Pancreas (tissue), 10 donors: ENCODE data around the gene CCDC185. TPM values are rescaled to one million over a fixed set of nuclear protein-coding genes. Genes with fewer than 3 reads are reported as not detected.

Experiments used
- ATAC-seq, 4 donors: fragments of 200-7000 bp; cut with Tn5 transposase; one replicate each; pipeline versions ENCODE4 v1.8.0 to v1.9.1; 2020; ENCODE audit warnings: mild to moderate bottlenecking in 4 of 4, moderate library complexity in 4 of 4
- DNase-seq, 6 donors: peaks; one replicate each; pipeline ENCODE4 v3.0.0-alpha.2; 2020
- FAIRE-seq: peaks from 2 replicates; lab custom pipeline; 2012; peaks lifted over from hg19 to GRCh38; lab: Jason Lieb, UNC
- H3K27ac ChIP-seq, 4 donors: fragments of 200-600 bp; sonication (generic); 1 replicate in 3 of 4; 2 replicates in 1 of 4; pipeline versions ENCODE4 v1.5.0 to v1.8.0; 2020
- H3K27me3 ChIP-seq, 4 donors: fragments of 200-600 bp; one replicate each; pipeline ENCODE4 v1.8.0; 2021
- H3K36me3 ChIP-seq, 3 donors: fragments of 200-600 bp; sonication (generic) in 1 of 3; one replicate each; pipeline versions ENCODE4 v1.5.0 to v1.8.0; 2020 to 2021
- H3K4me1 ChIP-seq, 3 donors: fragments of 200-600 bp; one replicate each; pipeline ENCODE4 v1.8.0; 2021
- H3K4me3 ChIP-seq, 4 donors: fragments of 200-600 bp; sonication (generic) in 2 of 4; one replicate each; pipeline versions ENCODE4 v1.5.0 to v1.8.0; 2020 to 2021
- H3K9me3 ChIP-seq, 4 donors: fragments of 200-600 bp; one replicate each; pipeline ENCODE4 v1.8.0; 2021
- WGBS, 2 donors: extraction: QIAGEN DNeasy Blood & Tissue Kit; methylation state at CpG; one replicate each; pipeline ENCODE4 v1.1.7; 2013; 5-methylcytosine and 5-hydroxymethylcytosine counted together
- intact Hi-C, 3 donors: fragments of 100-400 bp; cut with DNase I; formaldehyde crosslinking; loops; one replicate each; pipeline versions ENCODE4 v1.11.1 to v1.14.2; 2022
- polyA plus RNA-seq, 2 donors: library from polyadenylated mRNA; stranded (reverse); fragments of 200-250 nt; gene quantifications; one replicate each; pipeline ENCODE4 v1.2.3, GENCODE V29; 2013
- total RNA-seq, 6 donors: library from RNA; stranded (reverse); fragmentation: NEBNext Ultra II Directional in 4 of 6; extraction: Animal tissue kit (Norgen Biotek cat#: 25700) in 4 of 6; gene quantifications; one replicate each; pipeline versions ENCODE4 v1.2.1 to v1.2.4, GENCODE V29; 2021 to 2023
- TF ChIP-seq, protein P1 (sequence below), 4 donors: fragments of 200-600 bp; sonication (generic) in 3 of 4; IDR thresholded peaks; one replicate each; pipeline versions ENCODE4 v1.5.0 to v1.8.0; 2021; ENCODE audit warnings: antibody characterized with exemption in 4 of 4
- donor health status: healthy with polysubstance abuse.
- donor health status: DM: no; HTN: no; CAD: no; lungs with moderate emphysema.
- donor health status: DM: no; HTN: no; CAD: no.
- donor health status: control.
- donor health status: control.
- donor health status: Bipolar disorder and iron deficiency.
- donor health status: DM: yes; HTN: yes; CAD: no.
- donor health status: DM: no; HTN: no; CAD: no.
- donor health status: DM: no; HTN: no; CAD: no.
- donor health status: DM: yes; HTN: yes; CAD: no.

CCDC185 gene
- total and polyA plus RNA-seq, 8 donors: not detected

DNA sequence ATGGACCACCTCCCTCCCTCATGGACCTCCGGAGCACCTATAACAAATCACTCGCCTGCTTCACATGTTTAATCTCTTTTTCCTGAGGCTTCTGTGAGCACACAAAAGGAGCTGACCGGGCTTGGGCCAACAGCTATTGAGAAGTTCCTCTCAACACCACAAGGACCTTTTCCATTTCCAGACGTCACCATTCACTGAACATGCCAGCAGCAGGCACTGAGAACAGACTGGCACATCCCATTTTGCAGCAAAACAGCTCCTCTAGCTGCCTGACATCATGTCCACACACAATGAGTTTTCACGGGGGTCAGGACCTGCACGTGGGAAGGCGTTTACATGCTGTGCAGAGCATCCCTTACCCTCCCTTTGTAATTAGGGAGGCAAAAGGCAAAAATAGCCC lies 40.3 kb upstream of the CCDC185 start:
- Histone ChIP-seq H3K27ac (no peak overlapping the region), H3K4me3 (no peak overlapping the region), H3K4me1 (no peaks in the 10 kb centered on the region), H3K36me3 (no peaks in the 10 kb centered on the region), H3K27me3 (no peaks in the 10 kb centered on the region), H3K9me3 (no peaks in the 10 kb centered on the region)
- WGBS, 2 donors: 70 to 72% methylated on average over 7 of the region's 7 CpGs
- TF ChIP-seq, protein P1, sequence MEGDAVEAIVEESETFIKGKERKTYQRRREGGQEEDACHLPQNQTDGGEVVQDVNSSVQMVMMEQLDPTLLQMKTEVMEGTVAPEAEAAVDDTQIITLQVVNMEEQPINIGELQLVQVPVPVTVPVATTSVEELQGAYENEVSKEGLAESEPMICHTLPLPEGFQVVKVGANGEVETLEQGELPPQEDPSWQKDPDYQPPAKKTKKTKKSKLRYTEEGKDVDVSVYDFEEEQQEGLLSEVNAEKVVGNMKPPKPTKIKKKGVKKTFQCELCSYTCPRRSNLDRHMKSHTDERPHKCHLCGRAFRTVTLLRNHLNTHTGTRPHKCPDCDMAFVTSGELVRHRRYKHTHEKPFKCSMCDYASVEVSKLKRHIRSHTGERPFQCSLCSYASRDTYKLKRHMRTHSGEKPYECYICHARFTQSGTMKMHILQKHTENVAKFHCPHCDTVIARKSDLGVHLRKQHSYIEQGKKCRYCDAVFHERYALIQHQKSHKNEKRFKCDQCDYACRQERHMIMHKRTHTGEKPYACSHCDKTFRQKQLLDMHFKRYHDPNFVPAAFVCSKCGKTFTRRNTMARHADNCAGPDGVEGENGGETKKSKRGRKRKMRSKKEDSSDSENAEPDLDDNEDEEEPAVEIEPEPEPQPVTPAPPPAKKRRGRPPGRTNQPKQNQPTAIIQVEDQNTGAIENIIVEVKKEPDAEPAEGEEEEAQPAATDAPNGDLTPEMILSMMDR (IDR thresholded peaks at IDR 0.05): no peak
- intact Hi-C loops: no loop called here
- no peak for DNase-seq
- FAIRE-seq: no peak
- no peak for ATAC-seq

GRCh38 chr1:223353939-223354338 lies 39.3 kb upstream of the CCDC185 start:
- TF ChIP-seq, protein P1 (IDR thresholded peaks at IDR 0.05): no peak
- 60 to 69% methylated on average over 6 of the region's 6 CpGs for WGBS, 2 donors
- Histone ChIP-seq H3K27me3 (no peaks in the 10 kb centered on the region), H3K27ac (no peak overlapping the region), H3K36me3 (no peaks in the 10 kb centered on the region), H3K9me3 (no peaks in the 10 kb centered on the region), H3K4me1 (no peaks in the 10 kb centered on the region), H3K4me3 (no peak overlapping the region)
- FAIRE-seq: no peak
- no peak for ATAC-seq
- intact Hi-C loops: no loop called here
- no peak for DNase-seq

GRCh38 chr1:223355699-223356098 lies 37.5 kb upstream of the CCDC185 start:
- H3K36me3 ChIP-seq: no peaks in the 10 kb centered on the region
- H3K27ac ChIP-seq: no peak overlapping the region
- no peak for FAIRE-seq
- H3K9me3 ChIP-seq: no peaks in the 10 kb centered on the region
- TF ChIP-seq, protein P1 (IDR thresholded peaks at IDR 0.05): no peak
- 81 to 89% methylated on average over 2 of the region's 2 CpGs for WGBS, 2 donors
- H3K27me3 ChIP-seq: no peaks in the 10 kb centered on the region
- no peak overlapping the region for H3K4me3 ChIP-seq
- no peak for ATAC-seq
- intact Hi-C loops: no loop called here
- no peak for DNase-seq
- no peaks in the 10 kb centered on the region for H3K4me1 ChIP-seq

GRCh38 chr1:223358826-223359225 lies 34.4 kb upstream of the CCDC185 start:
- TF ChIP-seq, protein P1 (IDR thresholded peaks at IDR 0.05): no peak
- WGBS, 2 donors: 86 to 90% methylated on average over 3 of the region's 3 CpGs
- ATAC-seq (no peak), DNase-seq (no peak), FAIRE-seq (no peak)
- no peaks in the 10 kb centered on the region for H3K27me3 ChIP-seq
- H3K4me1 ChIP-seq: no peaks in the 10 kb centered on the region
- no peaks in the 10 kb centered on the region for H3K36me3 ChIP-seq
- intact Hi-C loops: no loop called here
- no peak overlapping the region for H3K4me3 ChIP-seq
- no peak overlapping the region for H3K27ac ChIP-seq
- H3K9me3 ChIP-seq: no peaks in the 10 kb centered on the region

DNA sequence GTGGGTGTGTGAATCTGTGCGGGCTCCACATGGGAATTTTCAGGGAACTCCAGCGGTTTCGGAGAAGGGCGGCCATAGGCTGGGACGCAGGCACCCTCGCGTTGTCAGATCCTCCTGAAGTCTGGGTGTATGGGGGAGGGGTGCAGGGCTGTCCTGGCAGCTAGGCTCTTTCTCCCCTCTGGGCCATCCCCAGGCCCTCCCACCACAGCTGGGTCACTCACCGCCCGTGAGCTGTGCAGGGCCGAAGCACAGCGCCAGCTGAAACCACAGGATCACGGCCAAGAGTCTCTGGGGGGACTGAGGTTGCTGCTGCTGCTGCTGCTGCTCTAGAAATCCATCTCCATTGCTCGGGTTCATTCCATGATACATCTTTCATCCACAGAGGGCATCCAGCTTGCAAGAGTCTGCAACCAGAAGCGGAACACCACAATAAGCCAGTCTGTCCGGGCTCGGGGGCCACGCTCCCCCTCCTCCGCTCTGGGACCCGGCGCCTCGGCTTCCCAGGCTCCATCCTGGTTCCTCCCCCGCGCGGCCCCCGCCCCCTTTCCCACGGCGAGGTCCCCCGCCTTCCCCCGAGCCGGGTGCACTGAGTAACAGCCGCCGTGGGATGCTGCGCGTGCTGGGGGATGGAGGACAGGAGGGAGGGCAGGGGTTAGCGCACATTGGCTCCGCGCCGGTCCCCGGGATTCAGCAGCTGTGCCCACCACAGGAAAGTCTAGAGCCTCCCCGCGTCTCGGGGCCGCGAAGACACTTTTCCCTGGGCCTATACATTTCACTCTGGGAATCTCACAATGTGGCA lies 30.0 kb upstream of the CCDC185 start:
- H3K4me3 ChIP-seq: peak overlapping the region; percentile 33 to 53 (median 40)
- no peaks in the 10 kb centered on the region for H3K9me3 ChIP-seq
- TF ChIP-seq, protein P1 (IDR thresholded peaks at IDR 0.05): no peak
- no peak overlapping the region for H3K27ac ChIP-seq
- no peaks in the 10 kb centered on the region for H3K36me3 ChIP-seq
- WGBS, 2 donors: 6% methylated on average over 40 to 44 of the region's 44 CpGs
- H3K27me3 ChIP-seq: no peaks in the 10 kb centered on the region
- peak; percentile 31 to 65 (median 50) for ATAC-seq
- H3K4me1 ChIP-seq: no peaks in the 10 kb centered on the region
- intact Hi-C loops: no loop called here
- FAIRE-seq: no peak
- peak; percentile 16 to 79 (median 50) for DNase-seq
